T-helper 1 cell (primary cell): ENCODE results near the gene CACNA1C.

ENCODE experiments used
- DNase-seq, 5 donors: peaks; one replicate each; pipeline ENCODE4 v3.0.0-alpha.2; 2012 to 2020

Gene CACNA1C

GRCh38 chr12:2142068-2142467, 89.3 kb downstream of the CACNA1C start:
- no peak for DNase-seq

GRCh38 chr12:2144951-2145350, 92.2 kb downstream of the CACNA1C start:
- no peak for DNase-seq

GRCh38 chr12:2145433-2145998, 92.7 kb downstream of the CACNA1C start:
- DNase-seq, result no peak

- DNase-seq, result no peak
Observed at GRCh38 chr12:2147335-2147734, 94.5 kb downstream of the CACNA1C start.

- no peak for DNase-seq
Observed at GRCh38 chr12:2149091-2149490, 96.3 kb downstream of the CACNA1C start.

- no peak for DNase-seq
Observed at GRCh38 chr12:2150833-2151232, 98.0 kb downstream of the CACNA1C start.

- no peak for DNase-seq
Observed at GRCh38 chr12:2151391-2151790, 98.6 kb downstream of the CACNA1C start.

GRCh38 chr12:2152134-2152533, 99.3 kb downstream of the CACNA1C start:
- peak in 1 of 5 donors; percentile 39 for DNase-seq

- no peak for DNase-seq
Observed at GRCh38 chr12:2154050-2154449, 101.3 kb downstream of the CACNA1C start.

- DNase-seq, result no peak
Observed at GRCh38 chr12:2154521-2154920, 101.7 kb downstream of the CACNA1C start.

GRCh38 chr12:2156333-2156732, 103.5 kb downstream of the CACNA1C start:
- no peak for DNase-seq

- no peak for DNase-seq
Observed at GRCh38 chr12:2160043-2160442, 107.3 kb downstream of the CACNA1C start.

- DNase-seq, result no peak
Observed at GRCh38 chr12:2161473-2161872, 108.7 kb downstream of the CACNA1C start.

GRCh38 chr12:2163177-2163941, 110.6 kb downstream of the CACNA1C start:
- no peak for DNase-seq

GRCh38 chr12:2165021-2165420, 112.2 kb downstream of the CACNA1C start:
- DNase-seq, result no peak

GRCh38 chr12:2165927-2166326, 113.1 kb downstream of the CACNA1C start:
- no peak for DNase-seq

- DNase-seq, result no peak
Observed at GRCh38 chr12:2166696-2167095, 113.9 kb downstream of the CACNA1C start.

- DNase-seq, result no peak
Observed at GRCh38 chr12:2167231-2167630, 114.4 kb downstream of the CACNA1C start.

- DNase-seq, result no peak
Observed at GRCh38 chr12:2168808-2169207, 116.0 kb downstream of the CACNA1C start.

- no peak for DNase-seq
Observed at GRCh38 chr12:2169489-2169888, 116.7 kb downstream of the CACNA1C start.

- no peak for DNase-seq
Observed at GRCh38 chr12:2169940-2170339, 117.2 kb downstream of the CACNA1C start.

GRCh38 chr12:2170376-2170775, 117.6 kb downstream of the CACNA1C start:
- DNase-seq, result no peak

- no peak for DNase-seq
Observed at GRCh38 chr12:2171672-2172426, 119.1 kb downstream of the CACNA1C start.
